Stimulated activated CD4-positive, alpha-beta T cell treated with anti-CD3 and anti-CD28 coated beads, Interleukin-12 subunit alpha, Interleukin-12 subunit beta, amount 100 ng/mL, for 24 hours (primary cell): ENCODE results near the gene MESP2.

Experiments used
- DNase-seq, 2 experiments: peaks; one replicate each; pipeline ENCODE4 v3.0.0-alpha.2; 2020; ENCODE audit warnings: low read depth in 2 of 2

MESP2 gene

DNA sequence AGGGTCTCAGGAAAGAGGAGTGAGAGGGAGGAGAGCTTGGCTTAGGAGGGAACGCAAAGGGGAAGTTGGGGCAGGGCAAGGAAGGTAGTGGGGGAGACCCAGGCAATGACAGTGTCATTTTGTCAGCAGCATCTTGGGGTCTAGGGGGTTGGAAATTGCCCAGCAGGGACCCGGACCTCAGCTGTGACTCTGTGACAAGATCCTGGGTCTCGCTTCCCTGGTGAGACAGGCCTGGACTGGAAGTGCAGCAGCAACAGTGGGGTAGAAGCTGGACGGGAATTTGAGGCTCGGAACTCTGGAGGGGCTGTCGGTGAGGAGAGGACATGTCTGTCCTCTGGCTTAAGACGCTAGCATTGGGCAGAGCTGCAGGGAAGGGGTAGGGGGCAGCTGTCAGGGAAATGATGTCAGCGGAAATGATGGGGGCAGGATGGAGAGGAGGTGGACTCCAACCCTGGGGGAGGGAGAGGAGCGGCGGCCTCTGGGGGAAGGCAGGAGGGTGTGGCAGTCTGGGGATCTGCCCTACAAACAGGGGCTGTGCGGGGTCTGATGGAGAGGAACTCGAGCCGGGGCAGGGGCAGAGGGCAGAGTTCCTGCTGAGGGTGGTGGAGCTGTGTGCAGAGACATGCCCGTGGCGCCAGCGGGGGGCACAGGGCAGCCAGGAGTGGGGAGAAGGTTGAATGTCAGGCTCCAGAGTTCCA lies 26.2 kb downstream of the MESP2 start:
- no peak for DNase-seq

- DNase-seq: no peak
These were observed 27.1 kb downstream of the MESP2 start for GRCh38 chr15:89802986-89803824.

- no peak for DNase-seq
These were observed 28.0 kb downstream of the MESP2 start for GRCh38 chr15:89803941-89804800.

DNA sequence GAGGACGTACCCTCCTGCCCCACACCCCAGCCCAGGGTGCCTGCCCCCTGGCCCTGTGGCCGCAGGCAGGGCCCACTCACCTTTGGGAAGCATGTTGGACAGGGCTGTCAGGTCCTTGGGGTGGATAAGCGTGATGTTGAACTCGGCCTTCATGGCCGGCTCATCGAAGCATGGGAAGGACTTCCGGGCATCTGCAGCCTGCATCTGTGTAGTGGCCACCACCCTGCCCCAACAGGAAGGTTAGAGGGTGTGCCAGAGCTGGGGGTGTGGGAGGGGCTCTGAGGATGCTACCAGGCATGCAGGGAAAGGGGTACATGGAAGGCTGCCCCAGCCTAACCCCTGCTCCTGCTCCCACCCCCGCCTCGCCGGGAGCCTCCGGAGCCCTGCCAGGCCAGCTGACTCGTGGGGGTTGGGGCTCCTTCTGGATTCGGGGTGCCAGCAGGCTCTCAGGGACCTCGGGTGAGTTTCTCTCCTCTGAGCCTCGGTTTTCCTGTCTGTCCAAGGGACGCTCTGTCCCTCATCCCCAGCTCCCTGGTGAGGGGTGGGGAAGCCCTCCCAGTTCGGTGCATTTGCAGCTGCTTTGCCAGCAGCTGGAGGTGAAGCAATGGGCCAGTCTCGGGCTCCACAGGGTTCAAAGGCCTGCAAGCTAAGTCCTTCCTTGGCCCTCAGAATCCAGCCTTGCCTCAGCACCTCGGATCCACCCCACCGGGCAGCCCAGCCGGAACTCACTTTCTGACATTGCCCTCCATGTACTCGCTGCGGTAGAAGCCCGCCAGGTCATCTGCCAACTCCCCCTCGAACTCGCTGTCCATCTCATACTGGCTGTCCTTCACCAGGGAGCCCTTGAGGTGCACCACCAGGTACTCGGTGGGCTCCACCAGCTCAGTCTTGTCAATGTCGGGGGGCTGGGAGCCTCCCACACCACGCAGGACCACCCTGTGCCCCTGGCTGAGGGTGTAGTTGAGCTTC lies 29.4 kb downstream of the MESP2 start:
- DNase-seq: no peak

DNA sequence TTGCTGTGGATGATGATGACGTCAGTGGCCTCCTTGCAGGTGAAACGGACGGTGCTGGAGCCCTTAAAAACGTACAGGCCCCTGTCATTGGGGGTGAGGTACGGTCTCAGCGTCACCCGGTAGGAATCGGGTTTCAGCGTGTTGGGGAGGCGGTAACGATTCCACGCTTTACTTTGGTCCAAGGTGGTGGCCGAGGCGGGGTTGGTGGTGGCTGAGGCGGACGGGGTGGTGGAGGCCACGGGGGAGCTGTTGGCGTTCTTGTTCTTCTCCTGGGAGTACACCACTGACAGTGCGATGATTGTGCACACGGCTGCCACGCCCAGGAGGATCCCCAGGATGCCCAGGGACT lies 30.1 kb downstream of the MESP2 start:
- no peak for DNase-seq

DNA sequence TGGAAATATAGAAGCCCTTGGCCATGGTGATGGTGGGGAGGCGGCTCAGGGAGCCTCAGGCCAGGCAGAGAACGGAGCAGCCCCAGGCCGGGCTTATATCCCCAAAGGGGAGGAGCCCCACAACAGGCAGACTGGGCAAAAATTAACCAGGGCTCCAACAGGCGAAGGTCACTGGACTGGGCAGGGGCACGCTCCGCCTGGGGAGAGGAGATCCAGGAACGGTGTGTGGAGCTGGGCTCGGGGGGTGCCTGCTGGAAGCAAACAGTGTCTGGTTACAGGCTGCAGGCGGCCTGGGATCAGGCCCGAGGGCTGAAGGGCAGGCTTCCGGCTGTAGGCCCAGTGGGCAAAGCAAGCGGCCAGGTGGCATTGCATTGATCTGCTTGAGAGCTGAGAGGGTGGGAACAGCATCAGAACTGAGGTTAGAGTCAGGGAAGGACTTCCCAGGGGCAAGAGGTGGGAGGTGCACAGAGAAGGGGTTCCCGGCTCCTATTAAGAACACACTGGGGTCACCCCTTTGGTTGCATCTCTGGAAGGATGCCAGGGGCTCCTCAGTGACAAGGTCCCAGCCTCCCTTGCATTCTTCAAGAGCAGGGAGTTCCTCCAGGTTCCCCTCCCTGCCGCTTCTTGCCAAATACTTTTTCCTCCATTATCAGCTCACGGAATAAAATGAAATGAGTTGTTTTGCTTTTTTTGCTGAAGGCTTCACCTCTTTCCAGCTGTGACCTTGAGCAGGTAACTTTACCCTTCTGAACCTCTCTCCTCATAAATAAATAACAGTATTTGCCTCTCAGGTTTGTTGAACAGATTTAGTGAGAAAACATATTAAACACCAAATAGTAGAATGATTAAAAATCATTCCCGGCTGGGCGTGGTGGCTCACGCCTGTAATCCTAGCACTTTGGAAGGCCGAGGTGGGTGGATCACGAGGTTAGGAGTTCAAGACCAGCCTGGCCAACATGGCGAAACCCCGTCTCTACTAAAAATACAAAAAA lies 30.7 kb downstream of the MESP2 start:
- DNase-seq: no peak

DNA sequence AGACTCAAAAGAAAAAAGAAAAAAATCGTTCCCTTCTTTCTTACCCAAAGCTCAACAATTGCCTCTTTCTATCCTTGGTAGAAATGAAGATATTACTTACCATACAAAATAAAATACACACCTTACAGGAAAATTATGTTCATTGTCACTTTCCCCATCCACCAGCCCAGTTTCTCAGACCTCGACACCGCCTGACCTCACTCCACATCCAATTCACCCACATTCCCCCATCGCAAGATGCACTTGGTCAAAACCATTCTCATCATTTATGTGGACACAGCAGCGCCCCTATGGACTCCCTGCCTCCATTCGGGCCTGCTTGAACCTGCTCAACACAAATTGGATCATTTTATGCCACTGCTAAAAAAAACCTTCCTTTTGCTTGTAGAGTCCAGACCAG lies 31.6 kb downstream of the MESP2 start:
- no peak for DNase-seq

DNA sequence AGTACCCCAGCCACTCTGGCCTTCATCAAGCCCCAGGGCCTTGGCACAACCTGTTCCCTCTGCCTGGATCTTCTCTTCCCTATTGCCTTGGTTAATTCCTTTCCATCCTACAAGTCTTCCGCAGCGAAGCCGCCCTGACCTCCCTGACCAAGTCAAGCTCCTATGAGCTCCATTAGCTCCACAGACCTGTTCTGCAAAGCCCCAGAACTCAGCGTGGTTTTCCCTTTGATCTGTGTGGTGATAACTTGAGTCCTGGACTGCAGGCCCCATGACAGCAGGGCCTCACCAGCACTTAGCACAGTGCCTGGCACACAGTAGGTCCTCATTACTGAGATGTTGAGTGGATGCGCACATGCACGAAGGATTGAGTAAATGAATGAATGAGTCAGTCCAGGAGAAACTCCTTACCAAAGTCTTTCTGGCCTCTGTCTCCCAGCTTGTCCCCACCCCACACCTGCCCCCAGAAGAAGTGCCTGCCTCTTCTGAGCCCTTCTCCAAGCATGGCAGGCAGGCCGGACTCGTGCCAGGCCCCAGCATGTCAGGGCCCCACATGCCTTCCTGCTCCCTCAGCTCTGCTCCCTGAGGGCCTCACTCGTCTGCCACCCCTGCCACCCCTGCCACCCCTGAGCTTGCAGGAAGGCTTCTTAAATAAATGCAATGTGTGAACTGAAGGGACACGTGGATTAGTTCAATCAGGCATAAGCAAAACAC lies 32.2 kb downstream of the MESP2 start:
- DNase-seq: no peak

DNA sequence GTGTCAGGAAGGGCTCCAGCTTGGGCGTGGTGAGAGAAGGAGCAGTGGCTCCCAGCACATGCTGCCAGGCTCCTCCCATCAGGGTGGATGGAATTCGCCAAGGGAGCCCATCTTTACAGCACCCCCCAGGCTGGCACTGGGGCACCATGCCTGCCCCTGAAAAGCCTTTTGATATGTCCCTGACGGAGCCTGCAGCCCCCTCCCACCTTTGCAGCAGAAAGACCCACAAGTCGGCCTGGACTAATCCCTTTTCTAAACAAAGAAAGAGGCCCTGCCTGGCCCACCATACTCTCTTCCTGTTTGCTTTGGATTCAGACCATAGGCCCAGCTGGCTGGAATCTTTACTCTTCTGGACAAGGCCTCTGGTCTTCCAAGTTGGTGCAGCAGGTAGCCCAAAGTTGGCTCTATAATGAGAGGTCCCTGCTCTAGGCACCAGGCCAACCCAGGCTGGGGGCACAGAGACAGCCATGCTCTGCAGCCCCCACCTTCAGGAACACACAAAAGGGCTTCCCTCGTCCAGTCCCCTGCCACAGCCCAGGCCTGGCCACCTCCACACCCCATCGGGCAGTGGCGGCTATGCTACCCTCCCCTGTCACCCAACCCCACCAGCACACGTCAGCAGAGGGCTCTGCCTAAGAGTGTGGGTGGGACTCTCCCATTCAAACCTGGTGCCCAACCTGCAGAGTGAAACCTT lies 33.1 kb downstream of the MESP2 start:
- DNase-seq: no peak

DNA sequence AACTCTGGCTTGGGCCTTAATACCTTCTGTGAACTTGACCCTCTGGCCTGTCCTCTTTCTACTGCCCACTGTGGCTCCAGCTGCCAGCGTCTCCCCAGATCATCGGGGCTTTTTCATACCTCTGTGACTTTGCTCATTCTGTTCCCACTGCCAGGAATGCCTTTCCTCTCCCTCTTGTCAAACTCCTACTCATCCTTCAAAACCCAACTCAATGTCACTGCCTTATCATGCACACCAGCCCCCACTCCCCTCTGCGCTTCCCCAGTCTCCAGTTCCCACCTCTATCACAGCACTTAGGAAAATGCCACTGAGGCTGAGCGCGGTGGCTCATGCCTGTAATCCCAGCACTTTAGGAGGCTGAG lies 33.6 kb downstream of the MESP2 start:
- DNase-seq: no peak

GRCh38 chr15:89810837-89811236 lies 34.7 kb downstream of the MESP2 start:
- DNase-seq: no peak

GRCh38 chr15:89812011-89812846 lies 36.1 kb downstream of the MESP2 start:
- no peak for DNase-seq

DNA sequence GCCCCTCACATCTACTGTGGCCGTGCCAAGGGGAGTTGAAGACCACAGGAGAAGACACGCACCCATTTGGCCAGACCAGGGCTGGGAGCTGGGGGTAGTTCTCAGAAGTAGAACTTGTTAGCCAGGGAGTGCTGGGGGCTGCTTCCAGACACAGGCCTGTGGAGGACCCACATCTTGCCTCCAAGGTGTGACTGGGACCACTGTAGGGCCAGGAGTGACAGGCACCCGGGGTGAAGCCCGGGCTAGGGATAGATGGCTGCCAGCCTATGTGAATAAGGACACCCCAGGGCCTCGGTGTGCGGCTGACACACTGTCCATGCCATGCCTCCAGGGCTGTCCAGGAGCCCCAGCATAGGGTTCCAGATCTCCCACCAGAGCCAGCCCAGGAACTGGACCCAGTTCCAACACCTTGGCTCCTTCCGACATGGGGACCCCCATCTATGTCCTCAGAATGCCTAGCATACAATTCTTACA lies 36.8 kb downstream of the MESP2 start:
- DNase-seq: no peak

- DNase-seq: no peak
These were observed 37.4 kb downstream of the MESP2 start for GRCh38 chr15:89813381-89814111.

- DNase-seq: no peak
These were observed 38.1 kb downstream of the MESP2 start for GRCh38 chr15:89814112-89814742.

DNA sequence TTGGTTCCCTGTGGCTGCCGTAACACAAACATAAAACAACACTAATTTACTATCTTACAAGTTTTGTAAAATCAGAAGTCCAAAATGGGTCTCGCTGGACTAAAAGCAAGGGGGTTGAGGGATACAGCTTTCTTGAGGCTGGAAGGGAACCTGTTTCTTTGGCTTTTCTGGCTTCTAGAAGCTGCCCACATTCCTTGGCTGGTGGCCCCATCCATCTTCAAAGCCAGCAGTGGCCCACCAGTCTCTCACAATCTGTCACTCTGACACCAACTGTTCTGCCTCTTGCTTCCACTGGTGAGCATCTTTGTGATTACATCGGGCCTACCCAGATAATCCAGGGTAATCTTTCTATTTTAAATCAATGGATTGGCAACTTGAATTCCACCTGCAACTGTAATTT lies 39.6 kb downstream of the MESP2 start:
- no peak for DNase-seq
